NCI-H146 treated with DMSO at 0.1 percent for 48 hours (cell line): ENCODE results near the gene EPS8L3.
"Not testable (repeated sequence)": the region's sequence is repeated elsewhere in the genome, so short reads cannot be mapped to it uniquely, and the experiment has no call there.

Experiments
- DNase-seq: peaks from one replicate; lab custom pipeline; 2025; ENCODE audit not compliant: unreplicated experiment; lab: John Stamatoyannopoulos, UW

The EPS8L3 gene

GRCh38 chr1:109763646-109764415, at the start of gene EPS8L3:
TSS of gene EPS8L3 (minus strand) at chr1:109763923. CDS start at chr1:109761749, 2,174 bp downstream.
- DNase-seq, result no peak

GRCh38 chr1:109812691-109813393, 49.1 kb upstream of the EPS8L3 start:
- no peak for DNase-seq

GRCh38 chr1:109808703-109809102, 45.0 kb upstream of the EPS8L3 start:
- DNase-seq, result no peak

GRCh38 chr1:109807822-109808680, 44.3 kb upstream of the EPS8L3 start:
- no peak for DNase-seq

DNA sequence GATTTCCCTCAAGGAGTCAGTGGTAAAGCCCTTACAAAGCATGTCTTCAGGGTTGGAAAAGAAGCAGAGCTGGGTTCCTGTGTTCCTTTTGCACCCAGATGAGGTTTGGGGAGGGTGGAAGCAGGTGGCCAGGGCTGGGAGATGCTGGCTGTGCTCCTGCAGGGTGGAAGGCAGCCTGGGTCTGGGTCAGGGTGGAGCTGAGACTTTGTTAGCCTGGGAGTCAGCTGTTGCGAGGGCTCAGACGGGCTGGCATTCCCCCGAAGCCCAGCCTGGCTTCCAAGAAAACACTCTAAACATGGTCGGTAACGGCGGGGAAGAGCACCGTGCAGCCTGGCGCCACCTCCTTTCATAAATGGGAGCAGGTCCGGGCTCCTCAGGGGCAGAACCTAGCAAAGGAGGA, 43.7 kb upstream of the EPS8L3 start:
- no peak for DNase-seq

DNA sequence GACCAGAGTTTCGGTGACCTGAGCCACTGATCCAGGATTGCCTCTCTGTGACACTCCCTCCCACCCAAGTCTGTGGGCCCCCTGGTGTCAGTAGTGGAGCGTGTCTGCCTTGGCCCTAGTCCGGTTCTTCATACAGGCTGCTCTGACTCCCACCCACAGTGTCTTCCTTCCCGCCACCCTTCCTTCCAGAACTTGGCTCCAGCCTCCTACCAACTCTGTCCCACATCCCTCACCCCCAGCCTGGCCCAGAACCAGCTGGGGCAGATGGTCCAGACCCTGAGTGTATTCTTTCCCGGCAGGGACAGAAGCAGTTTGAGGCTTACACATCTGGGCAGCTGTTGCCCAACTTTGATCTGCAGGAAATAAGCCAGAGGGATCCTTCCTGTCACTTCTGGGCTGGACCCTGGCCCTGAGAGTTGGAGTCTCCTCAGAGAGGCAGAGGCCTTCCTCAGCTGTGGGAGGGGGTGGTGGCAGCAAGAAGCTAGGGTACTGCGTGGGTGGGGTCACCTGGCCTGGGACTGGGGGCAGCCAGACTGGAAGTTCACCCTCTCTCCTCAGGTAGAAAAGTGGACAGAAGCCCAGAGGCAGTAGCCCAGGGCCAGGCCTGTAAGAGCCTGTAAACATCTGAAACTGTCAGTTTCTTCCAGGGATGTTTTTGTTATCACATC, 43.1 kb upstream of the EPS8L3 start:
- no peak for DNase-seq

DNA sequence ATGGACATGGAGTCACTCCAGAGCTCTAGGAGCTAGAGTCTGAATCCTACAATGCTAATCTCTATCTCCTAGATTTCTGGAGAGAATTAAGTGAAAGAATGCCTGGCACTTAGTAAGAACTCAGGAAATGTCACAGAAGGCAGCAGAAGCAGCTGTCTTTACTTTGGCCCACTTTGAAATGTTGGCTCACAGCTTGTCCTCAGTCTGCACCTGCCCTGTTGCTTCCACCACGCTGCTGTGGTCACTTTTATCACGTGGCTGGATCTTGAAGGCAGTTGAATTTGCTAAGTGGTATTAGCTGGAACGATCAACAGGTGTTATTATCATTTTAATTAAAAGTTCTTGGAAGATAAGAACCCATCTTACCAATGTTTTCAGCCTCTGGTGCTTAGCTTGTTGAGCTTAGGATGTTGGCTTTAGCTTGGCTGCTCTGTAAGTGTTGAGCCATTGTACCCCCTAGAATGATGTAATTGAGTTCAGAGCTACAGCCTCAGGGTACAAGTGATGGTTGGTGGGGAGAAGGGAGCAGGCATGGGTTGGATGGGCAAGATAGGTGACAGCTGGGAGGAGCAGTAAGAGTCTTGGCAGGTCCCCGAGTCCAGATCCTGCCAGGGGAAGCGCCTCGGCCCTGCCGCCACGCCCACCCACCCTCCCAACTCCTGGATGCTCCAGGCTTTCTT, 41.9 kb upstream of the EPS8L3 start:
- peak; percentile 66 for DNase-seq

DNA sequence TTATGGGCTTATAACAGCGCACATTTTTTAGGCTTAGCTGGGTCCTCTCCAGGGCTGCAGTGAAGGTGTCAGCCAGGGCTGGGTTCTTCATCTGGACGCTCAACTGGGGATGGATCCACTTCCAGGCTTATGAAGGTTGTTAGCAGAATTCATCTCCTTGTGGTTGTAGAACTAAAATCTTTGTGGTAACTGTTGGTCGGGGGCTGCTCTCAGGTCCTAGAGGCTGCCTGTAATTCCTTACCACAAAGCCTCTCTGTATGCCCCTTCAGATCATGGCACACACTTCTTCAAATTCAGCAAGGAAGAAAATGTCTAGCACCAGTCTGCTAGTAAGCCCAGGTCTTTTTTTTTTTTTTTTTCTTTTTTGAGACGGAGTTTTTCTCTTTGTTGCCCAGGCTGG, 40.9 kb upstream of the EPS8L3 start:
- no peak for DNase-seq

DNA sequence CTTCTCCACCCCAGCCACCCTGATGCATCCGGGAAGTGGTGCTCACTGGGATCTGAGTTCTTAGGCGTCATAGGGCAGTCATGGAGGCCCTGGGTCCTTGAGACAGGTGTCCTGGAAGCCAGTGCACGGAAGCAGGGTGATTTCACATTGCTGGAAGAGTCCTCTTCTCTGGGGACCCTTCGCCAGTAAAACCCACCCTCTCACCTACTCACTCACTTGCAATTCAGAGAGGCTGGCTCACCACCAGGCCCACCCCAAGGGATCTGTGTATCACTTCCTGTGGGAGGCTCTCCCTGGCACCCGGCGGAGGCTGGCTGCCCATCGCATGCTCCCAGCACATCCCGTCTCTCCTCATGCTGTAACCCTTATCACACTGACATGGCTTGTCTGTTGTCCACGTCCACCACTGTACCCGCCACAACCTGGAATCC, 40.2 kb upstream of the EPS8L3 start:
- no peak for DNase-seq

DNA sequence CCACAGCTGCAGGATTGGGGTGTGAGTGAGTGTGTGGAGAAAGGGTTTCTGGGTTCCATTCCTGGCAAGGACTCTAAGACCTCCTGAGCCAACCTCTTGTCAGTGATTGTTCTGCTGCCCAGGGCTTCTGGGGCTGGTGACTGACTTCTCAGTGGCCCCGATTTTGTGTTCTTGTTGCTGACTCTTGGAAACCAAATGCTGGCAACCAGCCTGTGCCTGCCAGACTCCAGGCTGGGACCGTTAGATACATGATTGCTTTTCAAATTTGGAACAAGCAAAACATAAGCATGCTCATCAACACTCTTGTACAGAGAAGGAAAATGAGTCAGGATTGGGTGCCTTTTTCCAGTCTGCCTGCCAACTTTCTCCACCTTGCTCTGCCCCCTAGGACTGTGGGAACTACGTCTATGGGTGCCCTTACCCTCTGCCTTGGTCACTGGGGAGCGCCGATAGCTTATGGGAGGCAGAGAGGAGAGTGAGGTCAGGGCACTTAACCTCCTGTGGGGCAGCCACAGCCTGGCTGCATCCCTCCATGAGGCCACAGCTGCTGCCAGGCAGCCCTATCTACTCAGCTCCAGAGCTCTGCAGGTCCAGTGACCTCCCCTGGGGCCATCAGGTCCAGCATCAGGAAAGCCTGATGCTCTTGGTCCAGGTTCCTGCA, 39.3 kb upstream of the EPS8L3 start:
- DNase-seq, result no peak

DNA sequence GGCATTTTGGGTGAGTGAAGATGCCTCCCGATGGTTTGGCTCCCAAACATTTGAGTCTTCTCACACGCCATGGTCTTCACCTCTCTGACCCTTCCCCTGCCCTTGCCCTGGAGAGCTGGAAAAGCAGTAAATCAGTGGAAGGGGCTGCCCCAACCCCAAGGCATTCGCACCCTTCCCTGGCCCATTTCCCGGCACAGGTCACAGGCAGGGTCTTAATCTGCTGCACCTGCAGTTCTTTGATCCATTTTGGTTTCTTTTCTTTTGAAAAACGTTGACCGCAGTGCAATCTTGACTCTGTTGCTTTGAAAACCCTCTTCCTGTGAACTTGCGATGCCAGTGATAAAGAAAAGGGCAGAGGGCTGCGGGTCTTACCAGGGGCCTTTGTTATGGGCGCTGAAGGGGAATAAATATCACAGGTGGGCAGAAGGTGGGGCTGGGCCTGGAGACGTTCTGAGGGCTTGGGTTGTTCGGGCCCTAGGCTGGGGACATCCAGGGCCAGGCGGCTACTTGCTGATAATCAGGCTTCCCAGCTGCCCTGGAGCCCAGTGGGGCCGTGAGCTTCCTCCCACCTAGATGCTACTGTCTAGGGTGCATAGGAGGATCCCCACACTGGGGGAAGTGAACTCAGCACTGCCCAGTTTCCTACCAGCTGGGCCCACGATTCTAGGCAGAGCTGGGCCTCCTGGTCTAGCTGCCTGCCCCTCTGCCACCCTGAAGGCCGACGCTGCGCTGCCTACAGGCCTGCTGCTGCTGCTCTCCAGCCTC, 38.6 kb upstream of the EPS8L3 start:
- DNase-seq, result no peak

DNA sequence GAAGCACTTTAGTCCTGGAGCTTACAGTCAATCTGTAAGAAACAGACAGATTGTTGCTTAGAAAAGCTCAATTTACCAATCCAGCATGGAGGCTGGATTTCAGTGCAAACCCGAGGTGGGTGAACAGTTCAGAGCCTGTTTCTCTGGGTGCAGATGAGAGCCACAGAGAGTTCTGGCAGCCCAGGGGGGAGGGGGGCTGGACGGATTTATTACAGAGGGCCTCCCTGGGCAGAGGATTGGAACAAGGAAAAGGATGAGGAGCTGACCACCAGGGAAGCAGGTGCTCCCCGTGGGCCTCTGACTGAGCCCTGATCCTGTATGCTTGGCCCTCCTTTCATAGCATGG, 38.0 kb upstream of the EPS8L3 start:
- DNase-seq, result no peak

GRCh38 chr1:109800291-109800690, 36.6 kb upstream of the EPS8L3 start:
- no peak for DNase-seq

- no peak for DNase-seq
These were observed 35.7 kb upstream of the EPS8L3 start for GRCh38 chr1:109799445-109799844.

DNA sequence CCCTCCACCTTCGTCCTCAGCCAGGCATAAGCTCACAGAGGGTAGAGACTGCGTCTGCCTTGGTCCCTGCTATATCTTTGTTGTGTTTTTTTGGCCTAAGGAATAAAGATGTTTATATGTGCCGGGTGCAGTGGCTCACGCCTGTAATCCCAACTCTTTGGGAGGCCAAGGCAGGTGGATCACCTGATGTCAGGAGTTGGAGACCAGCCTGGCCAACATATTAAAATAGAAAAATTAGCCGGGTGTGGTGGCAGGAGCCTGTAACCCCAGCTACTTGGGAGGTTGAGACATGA, 33.5 kb upstream of the EPS8L3 start:
- not testable (repeated sequence) for DNase-seq

DNA sequence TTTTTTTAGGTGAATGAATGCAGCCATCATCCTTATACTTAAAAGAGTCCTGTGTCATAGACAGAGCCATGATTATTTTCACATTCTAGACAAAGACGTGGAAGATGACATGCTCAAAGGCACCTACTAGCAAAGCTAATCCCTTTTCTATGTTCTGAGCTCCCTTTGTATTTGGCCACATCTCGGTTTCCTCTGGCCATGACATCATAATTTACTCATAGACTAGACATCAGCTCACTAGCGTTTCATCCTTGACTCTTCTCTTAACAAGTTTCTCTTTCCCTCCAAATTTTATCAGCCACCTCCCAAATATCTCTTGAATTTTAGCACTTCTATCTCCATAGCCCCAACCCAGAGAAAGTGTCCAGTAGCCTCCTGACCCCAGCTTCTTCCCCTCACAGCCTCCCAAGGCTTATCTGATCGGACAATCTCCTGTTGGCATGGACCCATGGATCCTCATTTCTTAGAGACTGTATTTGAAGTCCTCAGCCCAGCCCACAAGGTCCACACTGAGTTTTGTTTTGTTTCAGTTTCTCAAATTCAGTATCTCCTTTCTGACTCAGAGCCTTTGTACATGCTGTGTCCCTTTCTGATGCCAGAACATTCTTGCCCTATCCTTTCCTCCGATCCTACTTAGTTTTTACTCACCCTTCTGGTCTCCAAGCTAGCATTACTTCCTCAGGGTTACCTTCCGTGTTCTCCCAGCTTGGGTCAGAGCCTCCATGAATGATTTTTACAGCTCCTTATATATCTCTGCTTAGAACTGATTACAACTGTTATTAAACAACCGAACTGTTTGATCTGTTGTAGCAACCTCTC, 33.0 kb upstream of the EPS8L3 start:
- DNase-seq, result no peak

DNA sequence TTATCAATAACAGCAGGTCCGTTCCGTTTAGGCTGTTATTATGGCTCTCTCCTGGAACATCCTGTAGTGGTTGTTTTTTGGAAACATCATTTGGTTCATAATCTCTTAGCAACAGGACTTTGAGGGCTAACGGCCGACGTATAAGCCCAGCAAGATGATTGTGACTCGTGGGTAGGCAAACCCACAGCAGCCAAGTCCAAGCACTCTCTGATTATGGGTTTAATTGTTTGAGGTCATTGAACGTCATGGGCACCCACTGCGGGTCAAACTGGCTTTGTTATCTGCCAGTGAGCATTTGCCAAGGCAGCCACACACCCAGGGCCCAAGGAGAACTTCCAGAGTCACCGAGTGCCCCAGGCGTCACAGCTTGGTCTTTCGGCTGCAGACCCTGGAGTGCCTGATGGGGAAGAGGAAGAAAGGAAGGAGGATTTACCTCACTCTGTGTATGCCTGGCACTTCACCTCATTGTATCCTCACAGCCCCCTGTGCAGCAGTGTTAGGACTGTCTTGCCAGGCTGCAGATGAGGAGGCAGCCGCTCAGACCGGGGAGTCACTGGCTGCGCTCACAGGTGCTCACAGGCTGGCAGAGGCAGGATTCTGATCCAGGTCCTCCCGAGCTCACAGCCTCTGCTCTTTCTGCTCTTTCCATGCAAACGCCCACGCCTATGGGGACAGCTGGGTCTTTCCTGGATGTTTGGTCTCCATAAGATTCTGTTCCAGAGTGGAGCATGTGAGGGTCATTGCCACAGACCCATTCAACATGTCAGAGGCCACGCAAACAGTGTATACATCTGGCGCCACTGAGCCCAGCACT, 30.8 kb upstream of the EPS8L3 start:
- peak; percentile 50 for DNase-seq
